ENCODE measurements around the gene C22orf15.
A peak's percentile ranks its signal among the peaks of the same experiment; 100 is the strongest.

The C22orf15 gene

DNA sequence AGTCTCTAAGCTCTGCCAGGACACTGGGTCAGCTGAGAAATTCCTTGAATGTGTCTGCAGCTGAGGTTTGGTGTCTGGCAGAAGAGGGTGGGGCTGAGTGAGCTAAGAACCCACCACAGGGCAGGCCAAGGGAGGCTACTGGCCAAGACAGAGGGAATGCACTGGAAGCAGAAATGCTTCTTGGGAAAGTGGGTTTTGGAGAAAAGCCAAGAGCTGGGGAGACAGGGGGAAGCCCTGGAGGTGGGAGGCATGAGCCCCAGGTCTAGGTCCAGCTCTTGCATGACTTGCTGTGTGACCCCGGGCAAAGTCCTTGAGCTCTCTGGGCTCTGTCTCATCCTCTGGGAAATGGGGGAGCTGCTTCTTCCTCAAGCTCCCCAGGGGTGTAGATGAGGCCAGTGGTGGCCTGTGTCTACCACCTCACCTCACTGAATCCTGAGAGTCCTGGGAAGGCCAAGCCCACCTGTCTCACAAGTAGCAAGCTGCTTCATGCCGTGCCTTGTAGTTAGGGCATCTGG is 12.2 kb downstream of the C22orf15 start:
- peaks cover 4% of the 10 kb centered on the region for H3K27me3 ChIP-seq (ENCODE audit: insufficient read depth, low read length)
- no peak overlapping the region for H3K4ac ChIP-seq (ENCODE audit: low read depth, low read length)
- no peak overlapping the region for H4K8ac ChIP-seq (ENCODE audit: low read depth, low read length)
- no peak overlapping the region for H3K23ac ChIP-seq (ENCODE audit: low read length)
- no peak overlapping the region for H2BK12ac ChIP-seq (ENCODE audit: low read length)
- no peaks in the 10 kb centered on the region for H3K9me3 ChIP-seq (ENCODE audit: insufficient read depth, low read depth, low read length)
- H3K79me2 ChIP-seq (ENCODE audit: control insufficient read depth, insufficient read depth, low read length, poor library complexity), result peaks cover 2% of the 10 kb centered on the region
- H3K79me1 ChIP-seq (ENCODE audit: low read length), result peaks cover 12% of the 10 kb centered on the region
- H3K9ac ChIP-seq (ENCODE audit: low read length), result no peak overlapping the region
- H3K27ac ChIP-seq (ENCODE audit: low read depth, low read length), result no peak overlapping the region
- peak overlapping the region; percentile 2 for H4K91ac ChIP-seq (ENCODE audit: low read depth, low read length)
- no peak overlapping the region for H2AK5ac ChIP-seq (ENCODE audit: low read length)
- peak overlapping the region; percentile 0 for H3K4me2 ChIP-seq (ENCODE audit: low read length)
- no peak overlapping the region for H4K12ac ChIP-seq (ENCODE audit: low read depth, low read length)
- no CpG with 5 or more reads among the region's 2 CpGs for WGBS (ENCODE audit: extremely low coverage, insufficient coverage, insufficient read length)
- H2BK120ac ChIP-seq (ENCODE audit: insufficient read depth, low read length, poor library complexity), result no peak overlapping the region
- H3K36me3 ChIP-seq (ENCODE audit: control insufficient read depth in 1 of 2, insufficient read depth in 2 of 2, low read length in 2 of 2), result no peaks in the 10 kb centered on the region
- H3K4me1 ChIP-seq (ENCODE audit: control insufficient read depth in 1 of 2, insufficient read depth in 2 of 2, low read length in 2 of 2), result peaks cover 27% of the 10 kb centered on the region in 2 experiments
- H3K4me3 ChIP-seq (ENCODE audit: low read depth, low read length), result no peak overlapping the region
- no peak for DNase-seq
- H2AFZ ChIP-seq (ENCODE audit: insufficient read depth, low read length, poor library complexity), result no peak overlapping the region
- peak overlapping the region; percentile 8 for H3K14ac ChIP-seq (ENCODE audit: low read length)
- peak overlapping the region; percentile 12 for H3K18ac ChIP-seq (ENCODE audit: low read length)
- H2BK5ac ChIP-seq (ENCODE audit: low read depth, low read length, poor library complexity), result no peak overlapping the region

DNA sequence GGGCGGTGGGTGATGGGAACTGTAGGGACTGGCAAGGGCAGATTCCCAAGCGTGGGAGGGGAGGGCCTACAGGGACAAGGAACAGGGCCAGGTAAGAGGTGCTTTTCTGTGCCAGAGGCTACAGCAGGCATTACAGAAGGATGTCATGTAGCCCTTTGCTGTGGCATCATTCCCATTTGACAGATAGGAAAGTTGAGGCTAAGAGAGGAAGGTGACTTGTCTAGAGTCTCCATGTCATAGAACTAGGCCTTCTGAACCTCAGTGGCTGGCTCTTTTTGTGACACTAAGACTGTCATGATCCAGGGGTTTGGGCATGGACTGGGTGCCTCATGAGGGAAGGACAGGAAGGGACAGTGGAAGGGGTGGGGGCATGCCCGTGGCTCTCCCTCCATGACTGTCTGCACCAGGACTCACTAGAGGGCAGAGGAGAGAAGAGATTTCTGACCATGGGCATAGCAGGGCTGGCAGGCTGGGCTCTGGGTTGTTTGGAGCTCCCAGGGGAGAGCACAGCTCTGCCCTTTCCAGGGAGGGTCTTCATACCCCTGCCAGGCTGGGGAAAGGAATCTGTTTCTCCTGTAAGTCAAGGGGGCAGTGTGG is 13.1 kb downstream of the C22orf15 start:
- H2AFZ ChIP-seq (ENCODE audit: insufficient read depth, low read length, poor library complexity), result no peak overlapping the region
- peaks cover 4% of the 10 kb centered on the region for H3K27me3 ChIP-seq (ENCODE audit: insufficient read depth, low read length)
- H3K27ac ChIP-seq (ENCODE audit: low read depth, low read length), result no peak overlapping the region
- WGBS (ENCODE audit: extremely low coverage, insufficient coverage, insufficient read length), result no CpG with 5 or more reads among the region's 3 CpGs
- H3K4ac ChIP-seq (ENCODE audit: low read depth, low read length), result no peak overlapping the region
- DNase-seq, result no peak
- H2BK12ac ChIP-seq (ENCODE audit: low read length), result peak overlapping the region; percentile 7
- no peak overlapping the region for H3K23ac ChIP-seq (ENCODE audit: low read length)
- no peaks in the 10 kb centered on the region for H3K36me3 ChIP-seq (ENCODE audit: control insufficient read depth in 1 of 2, insufficient read depth in 2 of 2, low read length in 2 of 2)
- H3K9ac ChIP-seq (ENCODE audit: low read length), result no peak overlapping the region
- no peak overlapping the region for H4K12ac ChIP-seq (ENCODE audit: low read depth, low read length)
- no peaks in the 10 kb centered on the region for H3K9me3 ChIP-seq (ENCODE audit: insufficient read depth, low read depth, low read length)
- no peak overlapping the region for H3K4me2 ChIP-seq (ENCODE audit: low read length)
- H2AK5ac ChIP-seq (ENCODE audit: low read length), result no peak overlapping the region
- H3K18ac ChIP-seq (ENCODE audit: low read length), result no peak overlapping the region
- peaks cover 12% of the 10 kb centered on the region for H3K79me1 ChIP-seq (ENCODE audit: low read length)
- no peak overlapping the region for H2BK5ac ChIP-seq (ENCODE audit: low read depth, low read length, poor library complexity)
- no peak overlapping the region for H3K4me3 ChIP-seq (ENCODE audit: low read depth, low read length)
- peaks cover 2% of the 10 kb centered on the region for H3K79me2 ChIP-seq (ENCODE audit: control insufficient read depth, insufficient read depth, low read length, poor library complexity)
- no peak overlapping the region for H4K8ac ChIP-seq (ENCODE audit: low read depth, low read length)
- H3K14ac ChIP-seq (ENCODE audit: low read length), result no peak overlapping the region
- peaks cover 27% of the 10 kb centered on the region in 2 experiments for H3K4me1 ChIP-seq (ENCODE audit: control insufficient read depth in 1 of 2, insufficient read depth in 2 of 2, low read length in 2 of 2)
- H2BK120ac ChIP-seq (ENCODE audit: insufficient read depth, low read length, poor library complexity), result no peak overlapping the region
- no peak overlapping the region for H4K91ac ChIP-seq (ENCODE audit: low read depth, low read length)

DNA sequence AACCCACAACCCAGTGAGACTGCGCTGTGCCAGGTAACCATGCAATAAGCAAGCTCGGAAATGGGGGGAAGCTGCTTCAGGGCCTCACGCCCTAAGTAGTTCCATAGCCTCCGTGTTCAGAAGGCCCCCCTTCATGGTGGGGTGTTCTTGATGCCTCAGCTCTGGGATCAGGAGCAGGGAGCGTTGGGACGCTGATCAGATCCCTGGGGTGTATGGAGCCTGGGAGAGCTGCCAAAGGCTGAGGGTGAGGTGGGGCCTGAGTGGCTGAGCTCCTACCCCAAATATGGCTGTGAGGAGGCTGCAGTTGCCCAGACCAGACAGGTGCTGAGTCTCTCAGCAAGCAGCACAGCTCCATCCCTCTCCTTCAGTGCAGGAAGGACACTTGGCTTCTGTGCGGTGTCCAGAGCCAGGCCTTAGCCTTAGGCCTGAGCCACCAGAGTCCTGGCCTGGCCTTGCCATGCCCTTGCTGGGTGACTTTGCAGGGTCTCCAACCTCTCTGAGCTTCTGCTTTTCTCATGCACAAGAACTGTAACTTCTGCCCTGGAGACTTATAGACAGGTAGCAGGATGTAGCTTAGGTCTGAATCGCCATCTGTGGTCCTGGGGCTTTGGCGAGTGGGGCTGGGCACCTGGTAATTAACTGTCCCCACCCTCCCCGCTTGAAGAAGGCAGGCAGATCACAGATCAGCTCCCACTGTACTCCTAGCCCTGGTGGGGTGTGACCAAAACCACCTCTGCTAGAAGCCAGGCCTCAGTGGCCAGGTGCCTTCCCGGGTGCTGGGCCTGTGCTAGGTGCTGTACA is 15.2 kb downstream of the C22orf15 start:
- Histone ChIP-seq H2BK5ac (ENCODE audit: low read depth, low read length, poor library complexity) (no peak overlapping the region), H3K4me2 (ENCODE audit: low read length) (no peak overlapping the region)
- WGBS (ENCODE audit: extremely low coverage, insufficient coverage, insufficient read length), result no CpG with 5 or more reads among the region's 11 CpGs

DNA sequence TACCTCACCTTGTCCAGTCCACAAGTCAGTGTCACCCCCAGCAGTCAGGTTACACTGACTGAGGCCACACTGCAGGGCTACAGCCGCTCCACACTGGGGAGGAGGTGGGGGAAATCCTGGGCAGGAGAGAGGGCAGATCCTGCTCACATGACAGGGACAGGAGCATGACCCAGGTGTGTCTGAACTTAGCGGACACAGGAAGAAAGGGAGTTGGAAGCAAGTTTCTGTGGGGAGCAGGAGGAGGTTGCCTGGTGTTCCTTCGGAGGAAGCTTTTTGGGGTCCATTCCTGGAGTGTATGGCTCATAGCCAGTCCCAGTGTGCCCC is 15.7 kb downstream of the C22orf15 start:
- H3K36me3 ChIP-seq (ENCODE audit: control insufficient read depth in 1 of 2, insufficient read depth in 2 of 2, low read length in 2 of 2), result no peaks in the 10 kb centered on the region
- H4K12ac ChIP-seq (ENCODE audit: low read depth, low read length), result no peak overlapping the region
- H3K14ac ChIP-seq (ENCODE audit: low read length), result no peak overlapping the region
- peaks cover 21 to 23% of the 10 kb centered on the region in 2 experiments for H3K4me1 ChIP-seq (ENCODE audit: control insufficient read depth in 1 of 2, insufficient read depth in 2 of 2, low read length in 2 of 2)
- H3K9ac ChIP-seq (ENCODE audit: low read length), result no peak overlapping the region
- H2BK5ac ChIP-seq (ENCODE audit: low read depth, low read length, poor library complexity), result no peak overlapping the region
- H2BK120ac ChIP-seq (ENCODE audit: insufficient read depth, low read length, poor library complexity), result no peak overlapping the region
- DNase-seq, result no peak
- no peaks in the 10 kb centered on the region for H3K79me2 ChIP-seq (ENCODE audit: control insufficient read depth, insufficient read depth, low read length, poor library complexity)
- no peak overlapping the region for H3K27ac ChIP-seq (ENCODE audit: low read depth, low read length)
- H4K8ac ChIP-seq (ENCODE audit: low read depth, low read length), result no peak overlapping the region
- H3K79me1 ChIP-seq (ENCODE audit: low read length), result peaks cover 5% of the 10 kb centered on the region
- no peak overlapping the region for H3K4me2 ChIP-seq (ENCODE audit: low read length)
- H3K9me3 ChIP-seq (ENCODE audit: insufficient read depth, low read depth, low read length), result no peaks in the 10 kb centered on the region
- H3K18ac ChIP-seq (ENCODE audit: low read length), result no peak overlapping the region
- no peak overlapping the region for H3K4ac ChIP-seq (ENCODE audit: low read depth, low read length)
- H3K23ac ChIP-seq (ENCODE audit: low read length), result no peak overlapping the region
- H4K91ac ChIP-seq (ENCODE audit: low read depth, low read length), result no peak overlapping the region
- no peak overlapping the region for H2AK5ac ChIP-seq (ENCODE audit: low read length)
- no peak overlapping the region for H3K4me3 ChIP-seq (ENCODE audit: low read depth, low read length)
- no peak overlapping the region for H2AFZ ChIP-seq (ENCODE audit: insufficient read depth, low read length, poor library complexity)
- H3K27me3 ChIP-seq (ENCODE audit: insufficient read depth, low read length), result no peaks in the 10 kb centered on the region
- no CpG with 5 or more reads among the region's 3 CpGs for WGBS (ENCODE audit: extremely low coverage, insufficient coverage, insufficient read length)
- H2BK12ac ChIP-seq (ENCODE audit: low read length), result no peak overlapping the region

More for the DNA sequence above, 15.2 kb downstream of the C22orf15 start:
- H3K4me3 ChIP-seq (ENCODE audit: low read depth, low read length), result no peak overlapping the region
- no peak overlapping the region for H2AFZ ChIP-seq (ENCODE audit: insufficient read depth, low read length, poor library complexity)
- no peak overlapping the region for H3K9ac ChIP-seq (ENCODE audit: low read length)
- H3K79me1 ChIP-seq (ENCODE audit: low read length), result peaks cover 6% of the 10 kb centered on the region
- H3K9me3 ChIP-seq (ENCODE audit: insufficient read depth, low read depth, low read length), result no peaks in the 10 kb centered on the region
- no peak overlapping the region for H3K23ac ChIP-seq (ENCODE audit: low read length)
- H3K36me3 ChIP-seq (ENCODE audit: control insufficient read depth in 1 of 2, insufficient read depth in 2 of 2, low read length in 2 of 2), result no peaks in the 10 kb centered on the region
- H3K14ac ChIP-seq (ENCODE audit: low read length), result no peak overlapping the region
- peaks cover 3% of the 10 kb centered on the region for H3K27me3 ChIP-seq (ENCODE audit: insufficient read depth, low read length)
- peaks cover 26 to 27% of the 10 kb centered on the region in 2 experiments for H3K4me1 ChIP-seq (ENCODE audit: control insufficient read depth in 1 of 2, insufficient read depth in 2 of 2, low read length in 2 of 2)
- no peak for DNase-seq
- no peaks in the 10 kb centered on the region for H3K79me2 ChIP-seq (ENCODE audit: control insufficient read depth, insufficient read depth, low read length, poor library complexity)
- no peak overlapping the region for H3K27ac ChIP-seq (ENCODE audit: low read depth, low read length)
- H4K12ac ChIP-seq (ENCODE audit: low read depth, low read length), result no peak overlapping the region
- no peak overlapping the region for H2AK5ac ChIP-seq (ENCODE audit: low read length)
- H3K4ac ChIP-seq (ENCODE audit: low read depth, low read length), result no peak overlapping the region
- H3K18ac ChIP-seq (ENCODE audit: low read length), result no peak overlapping the region
- H2BK120ac ChIP-seq (ENCODE audit: insufficient read depth, low read length, poor library complexity), result no peak overlapping the region
- no peak overlapping the region for H4K8ac ChIP-seq (ENCODE audit: low read depth, low read length)
- H2BK12ac ChIP-seq (ENCODE audit: low read length), result no peak overlapping the region
- no peak overlapping the region for H4K91ac ChIP-seq (ENCODE audit: low read depth, low read length)

Measured in trophoblast cell (in vitro differentiated cells and primary cell).